DMS153 (cell line): ENCODE measurements around the gene TTC6.
A peak's percentile ranks its signal among the peaks of the same experiment; 100 is the strongest.

Source experiments
- DNase-seq: peaks from one replicate; lab custom pipeline; 2025; lab: John Stamatoyannopoulos, UW

The TTC6 gene

DNA sequence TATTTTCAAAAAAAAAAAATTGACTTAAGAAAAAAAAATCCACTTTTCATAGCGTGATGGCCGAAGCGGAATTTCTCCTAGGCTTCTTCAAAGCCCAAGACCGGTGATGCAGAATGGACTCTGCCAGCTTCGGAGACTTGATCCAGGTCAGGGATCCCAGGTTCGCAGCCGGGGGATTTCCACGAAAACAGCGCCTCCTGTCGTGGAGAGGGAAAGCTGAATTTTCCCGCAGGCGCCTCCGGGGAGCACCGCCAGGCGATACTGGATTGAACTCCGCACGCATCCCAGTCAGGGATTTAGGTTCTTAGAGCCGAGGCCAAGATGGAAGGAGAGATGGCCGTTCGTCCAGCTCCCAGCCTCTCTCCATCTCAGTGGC is 2.1 kb downstream of the TTC6 start:
- peak; percentile 83 for DNase-seq

DNA sequence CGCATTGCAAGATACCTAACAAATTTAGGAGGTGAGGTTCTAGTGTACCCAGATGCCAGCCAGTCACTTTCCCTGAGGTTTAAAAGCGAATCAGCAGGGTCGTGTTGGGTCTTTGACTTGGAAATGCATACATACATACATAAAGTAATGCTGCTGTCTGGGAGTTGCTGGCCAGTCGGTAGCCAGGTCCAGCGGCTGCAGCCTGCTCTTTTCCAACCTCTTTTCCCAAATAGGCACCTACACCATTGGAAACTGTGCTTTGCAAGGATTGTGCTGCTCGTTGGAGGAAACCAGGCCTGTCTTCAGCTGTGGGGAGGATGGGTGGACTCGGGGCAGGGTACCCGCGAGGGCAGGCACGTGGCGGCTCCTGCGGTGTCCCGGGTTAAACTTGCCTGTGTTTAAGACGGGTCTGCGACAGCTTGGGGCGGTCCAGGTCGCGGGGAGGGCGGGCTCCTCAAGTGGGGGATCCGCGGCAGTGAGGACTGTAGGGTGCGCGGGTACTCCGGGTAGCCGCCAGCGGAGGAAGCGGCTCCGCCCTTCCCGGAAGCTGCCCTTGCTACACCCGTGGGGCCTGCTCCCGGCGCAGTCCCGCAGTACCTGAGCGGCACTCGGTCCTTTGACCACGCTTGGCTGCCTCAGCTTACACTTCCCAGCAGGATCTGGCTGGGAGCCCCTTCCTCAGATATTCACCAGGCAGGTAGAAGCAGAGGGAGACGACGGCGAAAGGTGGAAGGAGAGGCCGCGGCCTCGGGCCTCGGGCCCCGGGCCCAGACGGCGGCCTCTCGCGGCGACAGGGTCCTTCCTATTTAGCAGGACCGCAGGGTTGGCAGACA is 2.7 kb downstream of the TTC6 start:
- peak; percentile 56 for DNase-seq

DNA sequence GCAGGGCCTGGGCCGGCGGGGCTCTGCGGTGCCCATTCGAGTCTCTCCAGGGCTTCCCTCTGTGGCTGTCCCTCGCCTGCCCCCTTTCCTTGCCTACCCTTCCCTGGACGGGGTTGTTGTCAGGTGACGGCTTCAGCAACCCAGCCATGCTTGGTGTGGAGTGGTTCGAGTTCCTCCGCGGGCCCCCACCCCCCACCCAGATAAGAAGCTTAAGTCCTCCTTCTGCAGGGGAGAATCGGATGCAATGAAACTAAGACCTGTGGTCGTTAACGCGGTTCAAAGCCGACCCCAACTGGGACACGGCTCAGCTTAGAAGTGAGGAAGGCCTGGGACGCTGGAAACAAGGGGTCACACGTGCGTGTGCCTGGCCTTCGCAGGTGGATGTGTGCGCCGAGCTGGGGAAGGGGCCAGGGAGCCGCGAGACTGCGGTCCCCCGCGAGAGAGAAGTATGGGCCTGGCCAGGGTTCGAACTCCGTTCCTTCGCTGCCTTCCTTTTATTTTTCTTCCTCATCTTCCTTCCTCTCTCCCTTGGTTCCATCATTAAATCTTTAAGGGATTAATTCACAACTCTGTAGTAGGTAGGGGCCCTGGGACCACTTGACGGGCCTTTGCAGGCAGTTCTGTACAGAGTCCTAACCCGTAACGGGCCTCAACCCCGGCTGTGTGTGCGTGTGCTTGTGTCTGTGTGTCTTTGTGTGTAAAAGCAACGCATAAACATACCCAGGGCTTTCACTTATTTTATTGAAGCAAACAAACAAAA is 3.5 kb downstream of the TTC6 start:
- DNase-seq, result no peak

DNA sequence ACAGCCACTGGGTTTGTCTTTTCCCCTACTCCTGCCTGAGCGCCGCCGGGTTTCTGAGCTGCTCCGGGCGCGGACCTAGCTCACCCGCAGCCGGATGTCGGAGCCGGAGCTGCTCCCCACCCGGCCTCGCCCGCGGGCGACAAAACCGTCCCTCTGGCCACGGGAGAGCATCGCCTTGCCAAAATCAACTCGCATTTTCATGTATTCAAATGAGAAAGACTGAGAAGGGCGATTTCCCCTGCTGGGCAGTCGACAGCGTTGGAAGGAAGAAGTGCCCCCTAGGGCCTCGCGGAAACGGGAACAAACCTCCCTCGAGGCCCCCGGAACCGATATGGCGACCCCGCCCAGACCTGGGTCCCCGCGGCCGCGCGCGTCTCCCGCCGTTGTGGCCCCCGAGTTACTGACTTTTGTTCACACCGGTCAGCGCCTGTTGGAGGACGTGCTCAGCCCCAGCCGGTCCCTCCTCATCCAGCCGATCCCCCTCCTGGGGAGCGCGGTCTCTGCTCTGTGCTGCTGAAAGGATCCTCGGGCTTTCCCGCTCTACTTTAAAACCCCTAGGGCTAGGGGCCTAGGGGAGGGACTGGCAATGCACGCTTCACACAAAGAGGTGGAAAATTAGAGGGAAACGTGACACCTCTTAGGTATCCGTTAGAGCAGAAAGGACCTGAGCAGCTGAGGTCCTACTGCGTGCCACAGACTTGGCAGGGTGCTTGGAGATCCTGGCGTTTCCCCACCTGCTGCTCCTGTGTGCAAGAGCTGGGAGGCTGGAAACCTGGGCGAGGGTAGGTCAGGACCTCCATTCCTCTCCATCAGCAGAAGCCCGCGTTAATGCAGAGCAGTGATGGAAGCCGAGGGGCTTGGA is 4.3 kb downstream of the TTC6 start:
- peak; percentile 44 for DNase-seq

DNA sequence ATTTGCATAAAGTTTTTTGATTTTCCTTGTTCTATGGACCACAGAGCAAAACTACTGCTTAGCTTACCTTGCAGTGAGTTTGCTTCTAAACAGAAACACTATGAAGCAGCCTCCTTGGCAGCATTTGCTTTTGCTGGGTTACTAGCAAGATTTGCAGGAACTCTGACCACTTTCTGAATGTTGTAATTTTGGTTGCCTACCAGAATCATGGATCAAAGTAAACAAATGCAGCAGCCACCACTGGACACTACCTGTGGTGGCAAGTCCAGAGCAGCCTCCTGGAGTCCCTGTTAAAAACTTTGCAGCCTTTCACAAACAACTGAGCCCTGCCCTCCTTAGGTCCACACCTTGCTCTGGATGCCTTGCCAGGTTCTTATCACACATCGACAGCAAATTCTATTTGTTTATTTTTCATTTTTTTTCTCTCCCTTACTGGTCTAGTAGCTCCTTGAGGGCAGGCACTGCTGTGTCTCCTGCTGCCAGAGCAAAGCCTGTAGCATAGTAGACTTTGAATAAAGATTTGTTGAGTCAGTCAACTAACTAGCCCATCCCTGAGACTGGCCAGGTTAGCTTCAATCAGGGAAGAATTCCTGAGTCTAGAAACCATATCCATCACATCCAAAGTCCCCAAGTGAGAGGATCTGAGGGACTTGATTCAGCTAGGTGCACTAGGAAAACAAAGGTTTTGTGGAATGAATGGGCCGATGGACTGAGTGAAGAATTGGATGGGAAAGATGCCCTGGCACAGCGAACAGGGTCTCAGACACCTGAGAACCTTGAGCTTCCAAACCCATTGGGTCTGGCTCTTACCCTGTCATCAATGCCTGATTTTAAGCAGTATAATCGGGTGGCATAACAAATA is 5.7 kb downstream of the TTC6 start:
- DNase-seq, result no peak

DNA sequence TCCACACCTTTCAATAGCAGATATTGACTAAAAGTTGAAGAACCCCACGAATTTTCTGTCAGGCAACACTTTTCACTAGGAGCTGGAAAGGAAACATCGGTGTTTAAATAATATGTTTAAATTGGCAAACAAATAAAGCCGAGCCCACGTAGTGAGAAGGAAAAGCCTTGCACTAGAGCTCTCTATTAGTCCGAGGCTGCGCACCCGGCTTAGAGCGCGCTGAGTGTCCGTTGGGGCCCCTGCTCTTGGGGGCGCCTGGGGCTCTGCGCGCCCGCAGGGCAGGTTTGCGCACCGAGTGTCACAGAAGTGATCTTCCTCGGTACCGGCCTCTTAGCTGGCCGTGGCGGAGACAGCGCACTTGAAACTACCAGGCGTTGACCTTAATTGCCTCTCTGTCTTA is 6.4 kb downstream of the TTC6 start:
- DNase-seq, result no peak

DNA sequence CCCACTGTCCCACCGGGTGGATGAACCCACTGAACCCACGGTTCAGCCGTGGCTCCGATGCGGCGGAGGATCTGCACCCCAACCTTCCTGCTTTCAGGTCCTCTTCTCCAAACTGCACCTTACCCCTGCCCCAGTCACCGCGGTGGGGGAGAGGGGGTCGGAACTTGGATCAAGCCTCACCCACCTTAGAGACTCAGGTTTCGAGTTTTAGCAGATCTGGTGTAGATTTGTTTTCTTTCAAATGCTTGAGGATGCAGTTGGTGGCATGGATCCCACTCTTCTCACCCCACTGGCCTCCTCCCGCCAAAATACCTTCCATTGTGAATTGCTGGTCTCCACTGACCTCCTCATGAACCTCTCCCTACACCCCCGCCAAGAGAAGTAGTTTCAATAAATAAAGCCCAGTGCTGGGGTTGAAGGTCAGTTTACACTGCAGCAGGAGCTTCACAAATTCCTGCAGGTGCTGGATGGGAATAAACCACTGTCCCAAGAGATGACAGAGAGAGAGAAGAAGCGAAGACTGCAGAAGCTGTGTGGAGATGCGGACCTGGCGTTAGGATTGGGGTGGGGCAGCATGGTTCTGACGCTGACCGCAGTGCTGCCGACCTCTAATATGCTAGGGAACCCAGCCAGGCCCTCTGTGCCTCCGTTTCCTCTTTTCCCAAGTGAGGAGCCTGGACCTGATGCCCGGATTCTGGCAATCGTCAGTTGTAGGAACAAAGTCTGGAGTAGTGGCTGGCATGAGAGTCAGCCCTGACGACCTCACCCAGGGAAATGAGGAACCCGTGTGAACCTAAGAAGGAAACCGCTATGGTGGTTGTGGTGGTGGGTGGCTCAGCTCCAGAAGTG is 7.4 kb downstream of the TTC6 start:
- DNase-seq, result no peak

DNA sequence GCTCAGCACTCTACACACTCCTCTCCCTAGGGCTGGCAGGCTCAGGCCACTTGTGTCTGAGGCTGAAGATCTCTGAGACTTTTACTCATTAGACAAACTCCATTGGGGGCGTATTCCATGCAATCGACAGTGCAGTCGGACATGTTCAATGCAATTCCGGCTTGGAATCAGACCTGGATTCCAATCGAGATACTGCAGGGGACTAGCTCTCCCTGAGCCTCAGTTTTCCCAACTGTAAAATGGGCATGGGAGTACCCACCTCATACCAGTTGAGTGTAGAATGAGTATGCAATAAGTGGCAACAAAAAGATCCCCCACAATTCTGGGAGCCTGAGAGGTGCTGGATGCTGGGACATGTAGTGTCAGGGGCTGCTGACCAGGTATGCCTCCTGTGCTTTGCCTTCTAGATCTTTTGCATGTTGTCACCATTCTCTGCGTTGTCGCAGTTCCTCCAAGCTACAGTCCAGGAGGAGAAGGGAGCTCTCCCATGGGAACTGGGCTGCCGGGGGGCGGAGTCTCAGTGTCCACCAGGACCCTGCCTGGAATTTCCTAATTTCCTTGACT is 8.3 kb downstream of the TTC6 start:
- DNase-seq, result no peak

DNA sequence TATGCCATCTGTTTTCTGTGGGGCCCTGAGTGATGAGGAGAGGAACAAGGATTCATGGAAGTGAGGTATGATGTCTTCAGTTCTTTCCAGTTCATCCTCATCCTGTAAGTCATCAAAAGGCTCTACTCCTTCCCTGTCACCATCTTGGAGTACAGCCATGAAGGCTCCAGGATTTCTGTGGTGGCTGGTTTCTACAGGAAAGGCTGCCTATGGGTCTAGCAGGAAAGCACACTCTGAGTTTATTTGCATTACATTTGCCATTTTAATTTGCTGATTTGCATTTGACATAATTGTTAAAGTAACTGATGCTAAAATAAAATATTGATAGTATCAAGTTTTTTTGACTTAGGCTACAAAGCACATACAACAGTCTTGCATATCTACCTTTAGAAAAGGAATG is 11.2 kb downstream of the TTC6 start:
- no peak for DNase-seq

DNA sequence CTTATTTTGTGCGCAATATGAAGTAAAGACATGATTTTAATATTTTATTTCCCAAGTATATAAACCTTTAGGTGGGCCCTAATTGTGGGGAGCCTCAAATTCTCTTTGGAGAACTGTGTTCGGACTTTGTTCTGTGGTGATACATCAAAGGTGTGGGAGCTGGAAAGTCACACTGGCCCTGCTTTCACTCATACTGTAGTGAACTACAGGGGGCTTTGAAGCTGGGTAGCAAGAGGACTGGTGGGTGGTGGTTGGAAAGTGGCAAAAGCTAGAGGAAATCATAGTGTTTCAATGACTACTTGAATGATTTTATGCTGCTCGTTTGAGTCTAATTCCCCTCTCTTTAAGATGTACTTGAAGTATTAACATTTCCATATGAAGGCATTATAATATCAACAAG is 13.2 kb downstream of the TTC6 start:
- DNase-seq, result no peak

DNA sequence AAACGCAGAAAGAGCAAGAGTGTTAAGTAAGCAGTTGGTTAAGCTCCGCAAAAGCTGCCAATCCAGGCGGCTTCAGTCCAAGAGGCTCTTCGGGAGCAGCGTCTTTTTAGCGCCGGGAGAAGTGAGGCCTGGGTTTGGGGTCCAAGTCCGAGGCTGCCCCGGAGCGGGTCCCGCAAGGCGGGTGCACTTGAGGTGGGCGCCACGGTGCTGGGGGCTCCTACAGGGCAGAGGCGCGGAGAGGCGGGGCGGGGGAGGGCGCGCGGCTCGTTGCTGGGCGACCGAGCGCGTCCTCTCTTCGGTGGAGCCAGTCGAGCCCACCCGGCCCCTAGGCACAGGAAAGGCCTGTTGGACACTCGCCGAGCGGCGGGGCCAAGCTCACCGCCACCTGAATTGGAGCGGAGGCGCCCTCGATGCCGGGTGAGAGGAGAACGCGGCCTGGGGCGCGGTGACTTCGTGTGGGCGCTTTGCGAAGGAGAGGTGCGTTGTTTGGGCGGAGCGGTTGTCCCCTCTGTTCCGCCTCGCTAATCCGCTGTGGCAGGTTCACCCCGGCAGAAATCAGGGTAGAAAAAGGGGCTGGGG is 15.6 kb downstream of the TTC6 start:
- no peak for DNase-seq

DNA sequence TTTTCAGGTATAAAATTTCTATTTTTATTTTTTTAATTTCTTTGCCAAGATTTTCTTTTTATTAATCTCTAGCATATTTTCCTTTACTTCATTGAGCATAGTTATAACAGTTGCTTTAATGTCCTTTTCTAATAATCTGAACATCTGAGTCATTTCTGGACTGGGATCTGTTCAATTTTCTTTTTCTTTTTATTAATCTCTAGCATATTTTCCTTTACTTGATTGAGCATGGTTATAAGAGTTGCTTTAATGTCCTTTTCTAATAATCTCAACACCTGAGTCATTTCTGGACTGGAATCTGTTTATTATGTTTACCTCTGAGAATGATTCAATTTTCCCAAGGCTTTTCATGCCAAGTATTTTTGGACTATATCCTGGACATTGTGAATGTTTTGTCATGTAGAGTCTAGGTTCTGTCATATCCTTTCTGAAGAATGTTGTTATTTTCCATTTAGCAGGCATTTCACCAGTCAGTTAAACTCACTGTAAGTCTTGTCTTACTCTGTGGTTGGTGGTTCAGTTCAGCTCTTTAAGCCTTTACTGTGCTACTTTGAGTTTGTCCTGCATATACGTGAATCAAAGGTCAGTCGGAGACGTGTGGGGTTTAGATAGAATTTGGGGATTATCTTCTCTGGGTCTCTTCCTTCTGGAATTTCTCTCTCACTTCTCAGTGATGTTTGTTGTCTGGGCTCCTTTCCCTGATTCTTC is 20.3 kb downstream of the TTC6 start:
- DNase-seq, result no peak

DNA sequence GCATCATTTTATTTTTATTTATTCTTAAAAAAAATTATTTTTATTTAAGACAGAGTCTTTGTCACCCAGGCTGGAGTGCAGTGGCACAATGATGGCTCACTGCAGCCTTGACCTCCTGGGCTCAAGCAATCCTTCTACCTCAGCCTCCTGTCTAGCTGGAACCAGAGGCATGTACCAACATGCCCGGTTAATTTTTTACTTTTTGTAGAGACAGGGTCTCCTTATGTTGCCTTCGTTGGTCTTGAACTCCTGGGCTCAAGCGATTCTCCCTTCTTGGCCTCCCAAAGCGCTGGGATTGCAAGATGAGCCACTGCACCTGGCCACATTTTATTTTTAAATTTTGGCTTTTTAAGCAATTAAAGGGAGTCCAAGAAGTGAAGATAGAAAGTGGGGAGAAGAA is 21.4 kb downstream of the TTC6 start:
- DNase-seq, result no peak

DNA sequence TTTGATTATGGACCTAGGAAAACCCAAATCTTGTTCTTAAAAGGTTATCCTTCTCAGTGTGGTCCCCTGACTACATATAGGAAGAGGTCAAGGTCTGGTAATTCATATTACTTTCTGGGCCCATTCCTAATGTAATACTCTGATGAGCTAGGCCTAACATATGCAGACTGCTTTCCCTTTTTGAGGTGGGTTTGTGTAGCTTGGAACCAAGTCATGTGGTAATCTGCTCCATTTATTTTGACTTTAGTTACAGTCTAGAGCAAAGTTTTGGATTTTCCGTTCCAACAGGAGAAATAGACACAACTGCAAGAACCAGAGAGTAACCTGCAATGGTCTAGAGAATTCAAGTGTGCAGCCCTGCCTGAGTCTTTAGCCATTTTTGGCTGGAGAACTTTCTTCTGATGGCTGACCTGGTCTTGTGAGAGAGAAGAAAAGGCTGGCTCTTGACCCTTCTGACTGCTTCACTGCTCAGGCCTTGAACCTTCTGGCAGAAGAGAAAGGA is 22.5 kb downstream of the TTC6 start:
- no peak for DNase-seq

DNA sequence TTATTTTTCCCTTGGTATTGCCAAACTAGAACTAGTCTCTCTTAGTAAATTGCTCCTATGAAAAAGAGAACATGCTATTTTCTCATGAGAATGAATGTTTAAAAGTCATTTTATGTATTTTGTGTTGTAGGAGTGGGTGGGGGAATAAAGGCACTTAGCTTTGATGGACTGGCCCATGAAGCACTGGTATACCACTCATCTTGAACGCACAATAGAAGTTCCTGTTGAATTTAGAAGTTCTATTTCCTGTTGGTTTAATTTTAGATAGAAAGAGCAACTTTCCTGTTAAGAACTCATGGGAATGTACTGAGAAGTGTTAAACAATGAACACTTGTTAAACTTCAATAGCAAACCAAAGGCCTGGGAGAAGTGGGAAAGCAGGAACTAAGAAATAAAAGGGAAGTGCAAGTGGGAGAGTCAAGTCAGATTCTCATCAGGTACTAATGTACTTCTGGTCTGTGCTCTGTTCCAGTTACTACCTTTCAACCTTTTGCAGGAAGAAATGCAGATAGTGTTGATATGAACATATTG is 23.1 kb downstream of the TTC6 start:
- DNase-seq, result no peak

DNA sequence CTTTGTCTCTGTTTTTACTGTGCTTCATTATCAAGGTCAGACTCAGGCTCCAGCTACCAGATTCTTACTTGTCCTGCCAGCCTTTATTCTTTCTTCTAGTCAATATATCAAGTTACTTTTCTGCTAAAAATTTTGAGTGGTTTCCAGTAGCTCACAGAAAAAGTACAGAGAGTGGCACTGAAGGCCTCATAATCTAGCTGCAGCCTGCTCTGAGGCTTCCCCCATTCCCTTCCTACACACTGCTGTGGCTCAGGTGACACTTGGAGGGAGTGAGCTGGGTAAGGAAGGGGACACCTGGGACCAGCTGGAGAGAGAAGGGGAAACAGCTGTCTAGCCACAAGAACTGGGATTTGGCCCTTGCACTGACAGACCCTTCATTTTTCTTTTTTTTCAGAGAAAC is 25.4 kb downstream of the TTC6 start:
- no peak for DNase-seq

DNA sequence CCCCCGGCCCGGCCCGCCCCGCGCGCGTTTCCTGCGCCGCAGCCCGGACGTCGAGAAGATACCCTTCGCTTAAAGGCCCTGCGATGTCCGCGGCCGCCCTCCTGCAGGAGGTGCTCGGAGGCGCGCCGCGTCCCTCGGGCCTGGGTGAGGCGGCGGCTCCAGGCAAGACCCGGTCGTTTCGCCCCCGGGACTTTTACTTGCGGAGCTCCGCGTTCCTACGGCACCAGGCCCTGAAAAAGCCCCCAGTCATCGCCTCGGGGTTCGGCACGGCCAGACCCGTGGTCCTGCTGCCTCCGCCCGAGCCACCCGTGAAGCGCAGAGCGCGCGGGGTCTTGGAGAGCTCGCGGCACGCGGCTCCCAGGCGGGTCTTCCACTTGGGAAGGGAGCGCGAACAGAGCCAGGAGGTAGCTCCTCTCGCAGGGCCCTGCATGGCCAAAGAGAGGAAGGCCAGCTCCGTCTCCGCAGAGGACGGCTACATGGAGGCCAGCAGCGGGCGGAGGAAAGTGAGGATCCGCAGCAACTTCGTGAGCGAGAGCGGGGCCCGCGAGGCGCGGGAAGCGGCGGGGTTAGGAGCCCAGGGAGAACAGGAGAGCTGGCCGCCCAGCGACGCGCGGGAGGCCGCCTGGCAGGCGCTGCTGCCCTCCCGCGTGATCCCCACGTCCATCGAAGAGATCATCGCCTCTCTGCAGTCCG is 26.9 kb downstream of the TTC6 start:
- DNase-seq, result no peak

DNA sequence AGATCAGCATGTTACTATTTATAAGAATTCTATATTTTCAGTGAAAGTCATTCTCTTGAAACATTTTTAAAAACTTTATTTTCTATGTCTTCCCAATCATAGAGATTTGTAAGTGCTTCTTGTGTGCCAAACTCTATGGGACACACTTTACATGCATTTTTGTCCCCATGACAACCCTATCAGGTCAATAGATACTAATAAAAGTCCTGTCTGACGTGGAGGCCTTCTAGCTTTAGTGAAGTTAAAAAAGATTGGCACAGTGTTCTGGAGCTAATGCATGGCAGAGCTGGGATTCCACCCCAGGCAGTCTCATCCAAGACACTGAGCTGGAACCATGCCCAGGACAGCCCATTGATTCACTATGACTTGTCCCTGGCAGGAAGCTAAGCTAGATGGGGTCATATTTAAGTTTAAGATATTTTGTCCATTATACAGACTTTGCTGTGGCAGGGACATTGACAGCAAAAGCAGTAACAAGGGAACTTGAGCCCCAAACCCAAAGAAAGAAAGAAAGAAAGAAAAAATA is 28.1 kb downstream of the TTC6 start:
- DNase-seq, result no peak
